NCI-H1436 treated with DMSO at 0.1 percent for 48 hours (cell line): ENCODE measurements around the gene EHD4.

Experiments
- DNase-seq: peaks from one replicate; lab custom pipeline; 2025; lab: John Stamatoyannopoulos, UW

The EHD4 gene

DNA sequence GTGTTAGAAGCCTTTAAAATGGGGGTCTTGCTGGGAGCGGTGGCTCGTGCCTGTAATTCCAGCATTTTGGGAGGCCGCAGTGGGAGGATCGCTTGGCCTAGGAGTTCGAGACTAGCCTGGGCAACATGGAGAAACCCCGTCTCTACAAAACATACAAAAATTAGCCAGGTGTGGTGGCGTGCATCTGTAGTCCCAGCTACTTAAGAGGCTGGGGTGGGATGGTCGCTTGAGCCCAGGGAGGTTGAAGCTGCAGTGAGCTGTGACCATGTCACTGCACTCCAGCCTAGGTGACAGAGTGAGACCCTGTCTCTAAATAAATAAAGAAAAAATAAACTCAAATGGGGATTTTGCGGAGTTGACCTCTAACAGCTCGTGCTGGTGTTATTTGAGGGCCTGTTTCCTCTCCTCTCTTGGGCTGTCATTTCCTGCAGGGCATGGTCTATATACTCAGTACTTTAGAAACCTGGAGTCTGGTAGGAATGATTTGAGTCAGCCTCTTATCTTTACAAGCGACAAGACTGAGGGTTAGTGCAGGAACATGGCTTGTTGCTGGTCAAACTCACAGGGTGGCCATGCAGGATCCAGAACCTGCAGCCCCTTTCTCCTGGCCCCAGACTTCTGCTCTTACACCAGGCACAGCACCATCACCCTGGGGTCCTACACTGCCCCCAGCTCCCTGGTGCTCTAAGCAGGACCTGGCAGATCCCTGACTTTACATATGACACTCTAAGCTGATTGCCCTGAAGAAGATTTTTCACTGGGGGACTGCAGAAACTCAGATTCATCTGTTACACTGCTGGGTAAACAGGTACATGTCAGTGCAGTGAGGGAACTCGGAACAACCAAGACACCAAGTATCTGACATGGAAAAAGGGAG lies 15.1 kb downstream of the EHD4 start:
- DNase-seq = no peak

DNA sequence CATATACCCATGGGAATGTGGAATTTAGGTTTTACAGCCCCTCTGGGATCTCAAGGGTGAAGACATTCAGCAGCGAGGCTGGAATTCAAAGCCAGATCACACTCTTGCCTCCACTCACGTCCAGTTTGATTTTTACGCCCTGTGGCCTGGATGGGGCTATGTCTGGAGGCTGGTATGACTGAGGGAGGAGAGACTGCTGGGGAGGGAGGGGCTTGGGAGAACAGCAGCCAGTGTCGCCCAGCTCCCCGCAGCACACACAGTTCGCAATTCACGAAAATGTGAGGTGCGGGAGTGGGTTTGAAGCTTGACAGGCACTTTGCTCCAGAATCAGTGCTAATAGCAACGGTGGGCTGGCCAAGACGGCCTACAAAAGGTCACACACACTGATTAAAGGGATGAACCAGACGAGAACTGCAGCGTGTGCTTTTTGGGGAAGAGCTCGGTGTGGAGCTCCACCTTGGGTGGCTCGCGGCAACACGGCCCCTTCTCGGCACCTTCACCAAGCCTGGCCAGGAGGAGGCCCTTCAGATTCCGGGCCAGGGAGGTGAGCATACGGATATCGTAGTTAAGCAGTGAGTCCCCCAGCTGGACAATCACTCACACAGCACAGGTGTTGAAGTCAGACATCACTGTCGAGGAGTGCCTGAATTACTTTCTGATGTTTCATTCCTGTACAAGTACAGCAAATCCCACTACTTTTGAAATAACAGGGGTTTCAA lies 16.4 kb downstream of the EHD4 start:
- DNase-seq = no peak

DNA sequence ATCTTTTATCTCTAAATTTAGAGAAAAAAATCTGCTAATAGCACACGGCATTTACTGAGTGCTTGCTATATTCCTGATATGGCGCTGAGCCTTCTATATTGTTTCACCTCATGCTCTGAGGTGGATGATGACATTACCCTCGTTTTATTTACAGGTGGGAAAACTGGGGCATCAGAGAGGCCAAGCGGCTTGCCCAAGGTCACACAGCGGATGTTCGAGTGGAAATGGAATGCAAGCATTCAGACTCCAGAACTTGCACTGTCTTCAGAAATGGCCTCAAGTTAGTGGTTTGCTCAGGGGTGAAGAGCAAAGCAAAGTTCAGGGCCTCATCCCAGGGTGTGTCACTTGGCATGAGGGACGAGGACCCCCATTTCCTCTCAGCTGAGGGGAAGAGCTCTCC lies 17.3 kb downstream of the EHD4 start:
- DNase-seq = no peak

DNA sequence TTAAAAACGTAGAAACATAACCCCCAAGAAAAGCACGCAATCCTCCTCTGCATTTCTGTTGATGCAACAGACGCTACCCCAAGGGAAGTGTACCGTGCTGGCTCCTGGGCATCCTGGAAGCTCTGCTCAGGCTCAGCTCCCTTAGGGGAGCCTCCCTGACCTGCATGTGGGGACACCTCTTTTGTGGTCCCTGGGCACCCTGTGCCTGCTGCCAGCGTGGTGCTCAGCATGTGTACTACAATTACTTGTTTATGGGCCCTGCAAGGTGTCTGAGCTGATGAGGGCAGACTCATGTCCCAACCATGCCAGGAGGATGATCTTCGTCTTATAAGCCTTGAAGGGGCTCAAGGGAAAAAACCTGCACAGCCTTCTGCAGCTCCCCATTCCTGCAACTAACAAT lies 18.3 kb downstream of the EHD4 start:
- DNase-seq = no peak

DNA sequence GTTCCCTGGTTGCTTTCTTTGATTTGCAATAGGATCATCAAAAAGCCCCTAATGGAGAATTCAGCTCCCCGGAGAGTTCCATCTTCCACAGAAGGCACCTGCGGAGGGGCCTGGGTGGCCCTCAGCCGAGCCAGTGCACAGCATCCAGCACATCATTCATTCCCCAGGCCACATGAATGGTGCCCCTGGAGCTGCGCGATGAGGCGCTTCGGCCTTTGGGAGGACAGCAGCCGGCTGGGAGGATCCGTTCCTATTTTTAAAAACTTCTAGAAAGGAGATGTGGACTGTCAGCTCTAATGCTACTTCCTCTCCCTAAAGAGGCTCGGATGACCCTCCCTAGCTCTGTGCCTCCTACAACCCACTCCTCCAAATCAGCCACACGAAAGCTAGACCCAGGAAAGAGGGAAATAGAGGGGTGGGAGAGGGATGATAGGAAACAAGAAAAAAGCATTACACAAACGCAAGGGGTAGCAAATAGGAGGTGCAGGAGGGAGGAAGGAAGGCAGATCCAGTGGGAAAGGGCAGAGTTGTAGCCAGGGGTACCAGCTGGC lies 20.3 kb downstream of the EHD4 start:
- DNase-seq = no peak

DNA sequence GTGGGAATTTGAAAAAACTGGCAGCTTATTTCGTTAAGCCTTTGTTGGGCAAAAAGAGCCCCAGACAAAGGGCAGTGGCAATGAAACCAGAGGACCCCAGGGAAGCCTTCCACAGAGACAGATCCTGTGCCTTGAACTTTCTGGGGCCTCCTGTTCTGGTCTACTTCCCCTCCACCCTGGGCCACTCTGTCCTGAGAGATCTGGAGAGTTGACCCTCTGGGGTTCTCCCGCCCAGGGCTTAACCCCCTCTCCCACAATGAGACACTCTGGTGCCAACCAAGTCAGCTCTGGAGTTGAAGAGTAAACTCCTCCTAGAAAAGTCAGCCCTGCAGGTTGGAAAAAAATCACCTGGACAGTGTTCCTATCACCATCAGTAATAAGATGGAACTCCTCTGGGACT lies 20.8 kb downstream of the EHD4 start:
- DNase-seq = no peak

DNA sequence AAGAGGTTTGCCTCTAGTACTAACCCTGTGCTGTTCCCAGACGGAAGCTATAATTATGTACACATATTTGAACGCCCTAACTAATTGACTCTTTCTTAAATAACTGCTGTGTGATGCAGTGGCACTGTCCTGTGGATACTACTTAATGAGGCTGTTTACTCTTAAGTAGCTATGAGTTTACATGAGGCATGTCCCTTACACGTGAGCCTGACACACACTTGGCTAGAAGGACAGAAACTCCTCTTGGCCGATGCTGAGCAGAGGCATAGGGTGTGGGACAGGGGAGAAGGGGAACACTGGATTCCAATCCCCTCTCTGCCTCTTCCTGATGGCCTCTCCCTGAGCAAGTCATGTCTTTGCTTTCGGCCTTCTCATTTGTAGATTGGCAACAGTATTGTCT lies 21.9 kb downstream of the EHD4 start:
- DNase-seq = no peak

DNA sequence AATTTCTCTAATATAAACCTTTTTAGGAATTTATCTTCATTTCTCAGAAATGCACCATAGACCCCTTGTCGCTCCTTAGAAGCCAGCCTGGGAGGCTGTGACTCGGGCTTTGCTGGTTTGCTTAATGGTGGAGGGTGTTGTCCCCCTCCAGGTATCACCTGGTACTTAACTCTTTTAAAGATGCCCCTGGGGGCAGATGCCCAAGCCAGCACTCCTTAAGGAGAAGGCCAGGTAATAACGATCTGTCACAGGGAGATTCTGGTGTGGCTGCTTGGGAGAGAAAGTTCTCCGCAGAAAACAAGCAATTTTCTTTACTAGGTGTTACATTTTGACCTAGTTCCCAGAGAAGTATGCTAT lies 22.3 kb downstream of the EHD4 start:
- DNase-seq = no peak

DNA sequence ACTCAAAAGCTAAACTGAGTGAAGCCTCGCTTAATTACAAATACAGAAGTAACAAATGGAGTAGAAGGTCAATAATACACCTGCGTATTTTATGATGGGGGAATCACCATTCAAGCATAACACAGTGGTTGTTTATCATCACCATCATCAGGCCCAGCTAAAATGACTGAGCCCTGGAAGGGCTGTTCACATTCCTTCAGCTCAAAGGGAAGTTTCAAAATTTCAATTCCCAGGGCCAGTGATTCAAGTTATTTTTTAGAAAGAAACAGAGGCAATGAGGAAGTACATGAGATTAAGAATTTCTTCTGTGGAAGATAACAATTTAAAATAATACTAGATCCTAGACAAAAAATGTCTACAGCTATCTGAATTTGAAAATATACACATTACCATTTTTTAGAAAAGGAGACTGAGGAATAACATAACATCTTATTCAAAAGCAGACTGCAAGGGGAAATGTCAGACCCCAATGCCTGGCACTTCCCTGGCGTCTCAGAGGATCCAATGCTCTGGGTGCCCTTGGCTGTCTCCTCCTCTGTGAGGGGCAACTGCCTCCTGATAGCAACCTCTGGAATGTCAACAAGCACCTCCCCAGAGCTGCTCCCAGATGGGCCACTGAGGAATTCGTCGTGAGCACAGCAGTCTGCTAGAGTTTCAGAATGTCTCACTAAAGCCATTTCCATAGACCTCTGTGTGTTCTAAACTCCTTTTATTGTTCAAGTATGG lies 22.8 kb downstream of the EHD4 start:
- no peak for DNase-seq

DNA sequence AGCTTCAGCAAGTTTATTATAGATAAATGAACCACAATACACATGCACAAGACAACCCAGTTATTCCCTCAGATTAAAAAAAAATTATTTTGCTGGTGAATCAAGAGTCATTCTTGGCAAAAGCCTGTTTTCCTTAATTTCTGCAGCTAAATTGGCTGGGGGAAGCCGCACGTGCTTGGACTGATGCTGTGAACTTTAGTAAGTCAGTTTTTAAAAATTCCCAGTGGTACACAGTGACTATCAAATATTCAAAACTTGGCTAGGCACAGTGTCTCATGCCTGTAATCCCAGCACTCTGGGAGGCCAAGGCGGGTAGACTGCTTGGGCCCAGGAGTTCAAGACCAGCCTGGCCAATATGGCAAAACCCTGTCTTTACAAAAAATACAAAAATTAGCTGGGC lies 23.9 kb downstream of the EHD4 start:
- DNase-seq = no peak

DNA sequence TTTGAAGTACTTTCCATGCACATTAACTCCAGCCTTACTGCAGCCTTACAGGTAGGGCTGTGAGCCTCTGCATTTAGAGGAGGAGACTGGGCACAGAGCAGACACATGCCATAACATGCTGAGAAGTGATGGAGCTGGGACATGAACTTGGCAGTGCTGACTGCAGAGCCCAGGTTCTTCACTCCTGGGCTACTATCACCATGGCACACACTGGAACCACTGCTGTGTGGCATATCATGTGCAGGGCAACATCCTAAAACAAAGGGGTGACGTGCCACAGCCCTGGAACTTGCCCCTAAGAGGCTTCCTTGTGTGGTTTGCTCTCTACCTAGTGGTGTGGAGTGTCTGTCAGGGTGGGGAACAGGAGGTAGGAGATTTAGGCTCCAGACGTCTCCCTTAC lies 25.4 kb downstream of the EHD4 start:
- no peak for DNase-seq

DNA sequence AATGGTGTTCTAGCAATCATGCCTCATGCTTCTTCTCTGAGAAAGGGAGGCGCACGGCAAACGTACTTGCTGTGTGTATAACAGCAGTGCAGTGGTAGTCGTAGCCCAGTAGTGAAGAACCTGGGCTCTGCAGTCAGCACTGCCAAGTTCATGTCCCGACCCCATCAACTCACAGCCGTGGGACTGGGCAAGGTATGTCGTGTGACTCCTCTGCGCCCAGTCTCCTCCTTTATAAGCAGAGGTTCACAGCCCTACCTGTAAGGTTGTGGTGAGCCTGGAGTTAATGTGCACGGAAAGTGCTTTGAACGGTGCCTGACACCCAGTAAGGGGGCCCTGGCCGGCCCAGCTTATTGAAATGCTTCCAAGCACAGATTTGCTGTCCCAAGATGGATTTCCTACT lies 26.6 kb downstream of the EHD4 start:
- DNase-seq = no peak

DNA sequence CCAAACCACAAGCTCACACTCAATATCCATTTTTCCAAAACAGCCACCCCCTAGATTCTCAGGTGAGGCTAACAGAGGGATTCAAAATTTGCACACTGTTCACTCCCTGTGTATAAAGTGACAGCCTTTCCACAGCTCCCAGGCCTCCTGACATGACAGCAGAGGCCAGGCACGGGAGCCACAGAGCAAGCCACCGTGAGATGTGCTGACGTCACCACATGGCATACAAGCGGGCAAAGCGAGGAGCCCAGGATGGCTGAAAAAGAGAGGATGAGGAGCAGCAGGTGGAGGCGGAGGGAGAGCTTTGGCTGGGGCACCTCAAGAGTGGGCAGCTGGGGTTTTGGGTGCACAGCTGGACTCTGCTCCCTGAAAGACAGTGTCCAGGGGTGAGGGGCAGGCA lies 27.1 kb downstream of the EHD4 start:
- DNase-seq = no peak

DNA sequence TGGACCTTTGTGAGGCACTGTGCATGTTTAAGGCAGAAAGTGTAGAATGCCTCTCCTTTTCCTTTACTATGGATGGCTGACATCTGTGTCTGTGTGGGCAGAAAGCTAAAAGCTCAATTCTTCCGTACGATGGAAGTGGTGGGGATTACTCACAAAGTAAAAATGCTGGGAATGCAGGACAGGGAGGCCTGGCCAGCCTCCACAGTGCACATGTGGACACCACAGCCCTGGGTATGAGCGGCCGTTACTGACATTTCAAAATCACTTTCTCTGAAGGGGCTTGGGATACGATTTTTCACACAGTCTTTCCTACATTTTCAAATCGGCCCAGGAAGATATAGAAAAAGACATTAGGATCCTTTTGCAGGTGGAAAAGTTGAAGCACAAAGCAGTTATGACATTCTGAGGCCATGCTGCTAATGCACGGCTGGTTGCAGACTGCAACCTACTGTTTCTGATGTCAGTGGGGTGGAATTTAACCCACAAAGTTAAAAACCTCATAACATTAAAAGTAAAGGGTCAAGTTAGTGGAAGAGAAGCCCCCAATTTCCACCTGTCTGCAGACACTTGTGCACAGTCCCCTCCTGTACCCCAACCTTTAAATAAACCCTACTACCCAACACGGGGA lies 27.9 kb downstream of the EHD4 start:
- DNase-seq = no peak

DNA sequence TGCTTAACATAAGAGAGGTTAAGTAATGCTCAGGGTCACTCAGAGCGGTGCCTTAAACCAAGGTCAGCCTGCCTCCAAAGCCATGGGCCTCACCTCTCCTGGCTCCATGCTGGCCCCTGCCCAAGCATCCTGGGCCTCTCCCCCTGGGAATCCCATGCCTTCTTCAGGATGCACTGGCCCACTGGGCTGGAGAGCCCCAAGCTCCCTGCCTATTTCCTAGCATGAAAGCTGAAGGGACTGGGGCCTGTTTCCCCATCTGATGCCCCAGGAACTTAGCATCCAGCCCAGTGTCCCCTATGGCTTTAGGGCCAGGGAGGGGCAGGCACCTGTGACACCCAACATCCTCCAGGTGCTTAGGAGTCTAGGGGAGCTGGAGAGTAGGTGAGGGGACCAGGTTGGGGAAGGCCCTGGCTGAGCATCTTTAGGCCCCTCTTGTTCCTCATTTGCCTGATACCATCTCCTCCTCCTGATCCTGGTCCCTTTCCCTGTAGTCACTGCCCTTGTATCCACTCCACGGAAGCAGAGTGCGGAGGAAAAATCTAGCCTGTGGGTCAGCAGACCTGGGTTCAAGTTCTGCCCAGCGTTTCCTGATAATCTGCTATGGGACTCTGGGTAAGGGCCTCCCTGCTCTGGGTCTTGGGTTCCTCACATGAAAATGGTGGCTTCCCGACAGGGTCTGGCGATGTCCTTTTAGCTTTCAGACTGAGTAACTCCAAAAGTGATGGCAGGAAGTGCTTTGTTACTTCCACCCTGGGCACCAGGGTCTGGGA lies 28.6 kb downstream of the EHD4 start:
- DNase-seq = no peak

DNA sequence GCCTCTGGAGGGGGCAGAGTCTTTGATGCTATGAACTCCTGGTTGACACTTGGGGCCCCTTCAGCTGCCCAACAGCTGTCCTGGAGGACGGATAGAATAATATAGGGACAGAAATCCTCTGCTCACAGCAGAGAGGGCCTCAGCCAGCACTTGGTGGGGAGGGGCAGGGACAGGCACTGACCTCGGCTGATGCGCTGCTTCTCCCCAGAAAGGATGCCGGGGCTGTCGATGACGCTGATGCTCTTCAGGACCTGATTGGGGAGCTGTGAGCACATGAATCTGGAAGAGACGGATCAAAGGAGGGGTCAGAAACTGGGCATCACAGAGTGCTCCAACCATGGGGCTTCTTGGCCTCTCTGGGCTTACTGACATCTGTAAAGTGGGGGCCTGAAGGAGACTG lies 29.5 kb downstream of the EHD4 start:
- DNase-seq = no peak

DNA sequence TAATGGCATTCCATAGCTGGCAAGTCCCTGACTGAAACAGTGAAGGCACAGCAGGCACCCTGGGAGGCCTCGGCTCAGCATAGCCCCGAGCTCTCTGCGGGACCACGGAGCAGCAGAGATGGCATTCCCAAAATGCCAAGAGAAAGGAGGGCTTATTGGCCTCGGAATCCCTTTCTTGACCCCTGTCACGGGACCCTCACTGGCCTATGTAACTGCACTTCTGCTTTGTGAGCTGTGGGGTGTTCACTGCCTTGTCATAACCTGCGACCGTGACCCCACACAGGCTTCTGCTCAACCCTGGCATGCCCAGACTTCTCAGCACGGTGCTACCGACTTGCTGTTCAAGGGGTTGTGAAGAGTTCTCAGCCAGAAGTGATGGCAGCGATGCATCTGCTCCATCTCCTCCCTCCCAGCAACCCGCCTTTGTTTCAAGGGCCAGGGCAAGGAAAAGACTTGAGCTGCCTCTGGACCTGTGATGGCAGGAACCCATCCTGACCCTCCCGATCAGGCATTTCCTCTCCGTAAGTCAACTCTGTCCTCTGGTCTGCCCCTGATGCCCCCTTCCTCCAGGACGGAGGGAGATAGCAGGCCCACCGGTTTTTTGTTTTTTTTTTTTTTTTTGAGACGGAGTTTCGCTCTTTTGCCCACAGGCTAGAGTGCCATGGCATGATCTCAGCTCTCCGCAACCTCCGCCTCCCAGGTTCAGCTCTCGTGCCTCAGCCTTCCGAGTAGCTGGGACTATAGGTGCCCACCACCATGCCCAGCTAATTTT lies 30.5 kb downstream of the EHD4 start:
- no peak for DNase-seq

DNA sequence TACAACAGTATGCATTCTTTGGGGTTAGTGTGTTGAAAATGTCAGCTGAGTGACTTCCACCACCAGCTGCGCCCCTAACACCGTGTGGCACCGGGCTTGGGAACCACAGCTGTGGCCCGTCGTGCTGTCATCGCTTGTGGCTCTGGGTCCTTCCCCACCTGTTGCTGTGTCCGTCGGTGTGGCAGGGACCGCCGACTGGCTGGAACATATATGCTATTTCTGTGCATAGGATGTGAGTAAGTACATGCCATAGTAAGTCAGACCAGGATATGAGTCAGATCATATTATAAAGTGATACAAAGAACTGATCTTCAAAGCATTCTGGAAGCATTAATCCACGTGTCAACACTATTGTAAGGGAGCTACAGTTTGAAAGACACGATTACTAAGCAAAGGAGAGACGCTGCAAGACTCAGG lies 31.9 kb downstream of the EHD4 start:
- DNase-seq = no peak

DNA sequence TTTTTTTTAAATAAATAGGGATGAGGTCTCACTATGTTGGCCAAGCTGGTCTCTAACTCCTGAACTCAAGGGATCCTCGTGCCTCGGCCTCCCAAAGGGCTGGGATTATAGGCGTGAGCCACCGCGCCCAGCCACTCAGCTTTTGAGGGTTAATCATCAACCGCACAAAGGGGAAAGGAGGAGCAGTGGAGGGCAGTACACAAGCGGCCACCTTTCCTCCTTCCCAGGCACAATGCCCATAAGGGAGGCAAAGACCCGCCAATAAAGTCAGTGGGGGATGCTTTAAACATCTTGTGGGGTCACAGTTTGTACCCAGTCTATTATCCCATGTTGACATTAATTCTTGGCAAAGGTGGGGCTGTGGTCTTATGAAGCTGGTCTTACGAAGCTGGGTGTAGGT lies 32.4 kb downstream of the EHD4 start:
- DNase-seq = no peak

DNA sequence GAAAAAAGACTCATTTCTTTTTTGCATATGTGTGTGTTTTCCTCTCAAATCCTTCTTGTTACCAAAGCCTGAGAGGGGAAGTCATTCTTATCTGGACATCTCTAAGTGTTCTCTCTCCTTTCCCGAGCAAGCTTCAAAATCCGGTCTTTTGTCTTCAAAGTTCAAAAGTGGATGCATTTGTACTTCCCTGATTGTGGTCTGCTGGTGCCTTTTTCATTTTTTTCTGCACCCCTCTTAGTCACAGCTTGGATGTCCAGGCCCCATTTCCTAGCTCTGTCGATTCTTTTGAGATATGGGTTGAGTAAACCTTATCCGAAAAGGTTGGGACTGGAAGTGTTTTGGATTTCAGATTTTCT lies 34.8 kb downstream of the EHD4 start:
- DNase-seq = no peak
